ENCODE data around the gene DQX1. TPM values are rescaled to one million over a fixed set of nuclear protein-coding genes. Genes with fewer than 3 reads are reported as not detected.
A peak's percentile ranks its signal among the peaks of the same experiment; 100 is the strongest.

DQX1 gene
- total and polyA plus RNA-seq, 9 of the 15 experiments (the other 6 are each of a cell fraction or from before 2014, with no cell fraction given): 0.04 to 0.38 (median 0.18) TPM; not detected in 1

- no peak for ATAC-seq
- 83% methylated on average over 7 of the region's 7 CpGs for WGBS (ENCODE audit: insufficient coverage, low coverage, missing lambda C conversion rate)
- Histone ChIP-seq H3K4me3 (no peak overlapping the region; the same call in 1 of the 2 replicates), H2AFZ (ENCODE audit: low read depth, low read length) (no peak overlapping the region), H3K4me2 (ENCODE audit: insufficient read depth, low read length) (peak overlapping the region; percentile 97), H3K36me3 (ENCODE audit: control insufficient read depth, insufficient read depth, low read length) (peaks cover 54% of the 10 kb centered on the region), H3K4me1 (replicated peaks in 1 of 2; ENCODE audit: control insufficient read depth in 2 of 2, insufficient read depth in 2 of 2, low read length in 2 of 2) (peaks cover 28 to 44% of the 10 kb centered on the region in 2 experiments), H3K27ac (ENCODE audit: extremely low read depth, low read depth, low read length) (no peak overlapping the region; the same call in 2 of the 3 replicates), H3K79me2 (ENCODE audit: control insufficient read depth, insufficient read depth, low read length) (peaks cover 51% of the 10 kb centered on the region), H3K9me1 (ENCODE audit: control insufficient read depth, insufficient read depth, low read length) (peaks cover 3% of the 10 kb centered on the region), H3K27me3 (ENCODE audit: control insufficient read depth in 2 of 2, insufficient read depth in 2 of 2, low read length in 2 of 2) (no peaks in the 10 kb centered on the region), H3K9ac (ENCODE audit: insufficient read depth in 1 of 2, low read depth in 2 of 2, low read length in 2 of 2) (peak overlapping the region in 1 of 2 experiments; percentile 95; a peak in 1 of 4 replicates), H4K20me1 (replicated peaks; ENCODE audit: control insufficient read depth, insufficient read depth, low read length) (peaks cover 5% of the 10 kb centered on the region; the same call in 1 of the 2 replicates), H3K9me3 (replicated peaks; ENCODE audit: control insufficient read depth, insufficient read depth, low read depth, low read length) (no peaks in the 10 kb centered on the region)
- no peak for FAIRE-seq
- no peak for DNase-seq (ENCODE audit: extremely low read depth in 1 of 4, low spot score in 3 of 4)
- intact Hi-C loops (cut with micrococcal nuclease) (loop anchor here (1.0 to 5.0 kb wide), 5 partner anchors 23 to 279 kb away; partner anchors contain the start of genes DOK1 and TTC31), in situ Hi-C loops (cut with MboI) (no loop called here)
- TF ChIP-seq ZNF507 (tag; conservative IDR thresholded peaks at IDR 0.05) (no peak), HMG20A (CRISPR knock-in tag; conservative IDR thresholded peaks at IDR 0.05) (no peak), CBX8 (IDR thresholded peaks at IDR 0.05; ENCODE audit: borderline replicate concordance, extremely low read depth, low read depth, low read length, poor library complexity, severe bottlenecking) (no peak), FOXA3 (CRISPR knock-in tag; conservative IDR thresholded peaks at IDR 0.05 in 1 of 2, IDR thresholded peaks at IDR 0.05 in 1 of 2) (no peak), ZNF449 (CRISPR knock-in tag; IDR thresholded peaks at IDR 0.05) (no peak)
- ChIA-PET CTCF (ENCODE audit: low intra/inter-chr PET ratio) (interaction anchor here (0.7 to 2.0 kb wide), 4 partner anchors 49 to 1043 kb away, joined by 3 to 12 read pairs (median 6); partner anchors contain the start of genes CCDC142 and TTC31), POLR2A (interaction anchor here (0.9 to 3.9 kb wide), 8 partner anchors 8 to 333 kb away, joined by 3 to 25 read pairs (median 10); partner anchors contain the start of genes CCDC142 and TTC31)
- no TSS peak for BruUV-seq (replicated peaks)
Observed at GRCh38 chr2:74531666-74532065, 5.6 kb upstream of the DQX1 start.

Data from K562 (cell line).